Natural killer cell (primary cell): ENCODE measurements around the gene BRF1. TPM values are rescaled to one million over a fixed set of nuclear protein-coding genes. Genes with fewer than 3 reads are reported as not detected.

Source experiments
- ATAC-seq, 3 donors: fragments of 150-1000 bp in 2 of 3; fragments of 200-7000 bp in 1 of 3; cut with Tn5 transposase; 1 replicate in 1 of 3; 2 replicates in 2 of 3; pipeline ENCODE4 v1.10.0; 2021; ENCODE audit warnings: mild to moderate bottlenecking in 2 of 3, moderate library complexity in 2 of 3
- DNase-seq, 2 donors: peaks; one replicate each; pipeline versions ENCODE4 v3.0.0 to v3.0.0-alpha.2; 2013 to 2021; ENCODE audit warnings: mixed read lengths in 1 of 2
- H3K27ac ChIP-seq: one replicate; pipeline ENCODE4 v1.5.1; 2013; ENCODE audit warnings: mild to moderate bottlenecking, low read length
- H3K27me3 ChIP-seq: one replicate; pipeline ENCODE4 v1.6.1; 2013; ENCODE audit warnings: low read length; ENCODE audit not compliant: control insufficient read depth, insufficient read depth
- H3K36me3 ChIP-seq: one replicate; pipeline ENCODE4 v1.6.1; 2013; ENCODE audit warnings: low read length; ENCODE audit not compliant: control insufficient read depth, insufficient read depth
- H3K4me1 ChIP-seq: one replicate; pipeline ENCODE4 v1.6.1; 2013; ENCODE audit warnings: low read length; ENCODE audit not compliant: control insufficient read depth, insufficient read depth
- H3K4me3 ChIP-seq: one replicate; pipeline ENCODE4 v1.5.1; 2013; ENCODE audit warnings: low read length
- H3K9me3 ChIP-seq: one replicate; pipeline ENCODE4 v1.6.1; 2013; ENCODE audit warnings: low read length; ENCODE audit not compliant: control insufficient read depth, insufficient read depth
- H3K27ac Mint-ChIP-seq, 2 donors: one replicate each; pipeline ENCODE4 v1.8.0; 2022; ENCODE audit warnings: mild to moderate bottlenecking in 2 of 2, mixed read lengths in 2 of 2, moderate library complexity in 1 of 2
- H3K27me3 Mint-ChIP-seq, 2 donors: one replicate each; pipeline ENCODE4 v1.8.0; 2022; ENCODE audit warnings: low read depth in 2 of 2, mixed read lengths in 2 of 2
- H3K36me3 Mint-ChIP-seq: one replicate; pipeline ENCODE4 v1.8.0; 2022; ENCODE audit warnings: mixed read lengths
- H3K4me1 Mint-ChIP-seq, 2 donors: one replicate each; pipeline ENCODE4 v1.8.0; 2022; ENCODE audit warnings: mixed read lengths in 2 of 2
- H3K4me3 Mint-ChIP-seq: one replicate; pipeline ENCODE4 v1.8.0; 2022; ENCODE audit warnings: mild to moderate bottlenecking, moderate library complexity, mixed read lengths
- H3K9me3 Mint-ChIP-seq, 2 donors: one replicate each; pipeline ENCODE4 v1.8.0; 2022; ENCODE audit warnings: mixed read lengths in 2 of 2
- CTCF ChIP-seq: fragments of 200-600 bp; IDR thresholded peaks from one replicate; pipeline ENCODE4 v1.8.0; 2022; ENCODE audit warnings: antibody characterized with exemption
- WGBS: methylation state at CpG from one replicate; pipeline ENCODE4 v1.1.7; 2013; ENCODE audit warnings: missing lambda C conversion rate; ENCODE audit not compliant: insufficient coverage; 5-methylcytosine and 5-hydroxymethylcytosine counted together
- intact Hi-C: fragments of 100-400 bp; cut with micrococcal nuclease; formaldehyde crosslinking; loops from one replicate; pipeline ENCODE4 v1.14.2; 2022
- total RNA-seq, 4 donors: library from RNA; stranded (reverse); fragments of 120-200 nt in 1 of 4; gene quantifications; one replicate each; pipeline versions ENCODE4 v1.2.3 to v1.2.4, GENCODE V29; 2013 to 2022

Gene BRF1
- total RNA-seq, 3 donors from 2014 or later (not counting 1 experiment from before 2014, with no cell fraction given): 82.4 to 92.7 (median 87.4) TPM

- Mint-ChIP-seq H3K4me3 (no peak overlapping the region), H3K36me3 (no peaks in the 10 kb centered on the region), H3K9me3 (no peaks in the 10 kb centered on the region), H3K27me3 (peaks cover 3 to 37% of the 10 kb centered on the region in 2 donors), H3K4me1 (peaks cover 4 to 30% of the 10 kb centered on the region in 2 donors), H3K27ac (no peak overlapping the region)
- no peak for TF ChIP-seq CTCF
- H3K36me3 ChIP-seq: no peaks in the 10 kb centered on the region
- ATAC-seq (no peak), DNase-seq (no peak)
- no peak overlapping the region for H3K27ac ChIP-seq
- H3K9me3 ChIP-seq: no peaks in the 10 kb centered on the region
- peaks cover 53% of the 10 kb centered on the region for H3K4me1 ChIP-seq
- 87% methylated on average over 16 of the region's 16 CpGs for WGBS
- peaks cover 23% of the 10 kb centered on the region for H3K27me3 ChIP-seq
- H3K4me3 ChIP-seq: no peak overlapping the region
- intact Hi-C loops: loop anchor here (10.0 kb wide), 1 partner anchor 94 kb away; no protein-coding TSS in a partner anchor
Measured at GRCh38 chr14:105200641-105201040, 100.2 kb downstream of the BRF1 start.

- ATAC-seq (no peak), DNase-seq (peak in 1 of 2 donors; percentile 27)
- peaks cover 28% of the 10 kb centered on the region for H3K27me3 ChIP-seq
- no peak overlapping the region for H3K27ac ChIP-seq
- no peak overlapping the region for H3K4me3 ChIP-seq
- no peaks in the 10 kb centered on the region for H3K36me3 ChIP-seq
- Mint-ChIP-seq H3K9me3 (no peaks in the 10 kb centered on the region), H3K4me3 (no peak overlapping the region), H3K27me3 (peaks cover 4 to 42% of the 10 kb centered on the region in 2 donors), H3K27ac (no peak overlapping the region), H3K36me3 (no peaks in the 10 kb centered on the region), H3K4me1 (peaks cover 6 to 33% of the 10 kb centered on the region in 2 donors)
- no peak for TF ChIP-seq CTCF
- no peaks in the 10 kb centered on the region for H3K9me3 ChIP-seq
- WGBS: 87% methylated on average over 10 of the region's 10 CpGs
- intact Hi-C loops: loop anchor here (10.0 kb wide), 1 partner anchor 95 kb away; no protein-coding TSS in a partner anchor
- H3K4me1 ChIP-seq: peaks cover 59% of the 10 kb centered on the region
Measured at GRCh38 chr14:105200074-105200473, 100.7 kb downstream of the BRF1 start.

- H3K27ac ChIP-seq: no peak overlapping the region
- H3K9me3 ChIP-seq: no peaks in the 10 kb centered on the region
- intact Hi-C loops: no loop called here
- H3K36me3 ChIP-seq: no peaks in the 10 kb centered on the region
- WGBS: 33% methylated on average over 18 of the region's 18 CpGs
- ATAC-seq: no peak
- Mint-ChIP-seq H3K4me1 (peaks cover 6 to 31% of the 10 kb centered on the region in 2 donors), H3K27ac (peak overlapping the region in 1 of 2 donors; percentile 45), H3K36me3 (no peaks in the 10 kb centered on the region), H3K27me3 (peaks cover 12 to 47% of the 10 kb centered on the region in 2 donors), H3K4me3 (no peak overlapping the region), H3K9me3 (no peaks in the 10 kb centered on the region)
- no peak for DNase-seq
- H3K4me3 ChIP-seq: no peak overlapping the region
- peaks cover 37% of the 10 kb centered on the region for H3K27me3 ChIP-seq
- TF ChIP-seq CTCF: no peak
- peaks cover 54% of the 10 kb centered on the region for H3K4me1 ChIP-seq
Measured at GRCh38 chr14:105199093-105199492, 101.7 kb downstream of the BRF1 start.

GRCh38 chr14:105198588-105198987, 102.2 kb downstream of the BRF1 start:
- no peaks in the 10 kb centered on the region for H3K36me3 ChIP-seq
- Mint-ChIP-seq H3K4me1 (peaks cover 6 to 34% of the 10 kb centered on the region in 2 donors), H3K36me3 (no peaks in the 10 kb centered on the region), H3K27me3 (peaks cover 14 to 52% of the 10 kb centered on the region in 2 donors), H3K27ac (peak overlapping the region in 1 of 2 donors; percentile 45), H3K9me3 (no peaks in the 10 kb centered on the region), H3K4me3 (no peak overlapping the region)
- no peak for TF ChIP-seq CTCF
- ATAC-seq (no peak), DNase-seq (peak in 1 of 2 donors; percentile 22)
- intact Hi-C loops: no loop called here
- H3K9me3 ChIP-seq: no peaks in the 10 kb centered on the region
- H3K4me3 ChIP-seq: no peak overlapping the region
- WGBS: 83% methylated on average over 4 of the region's 4 CpGs
- peaks cover 38% of the 10 kb centered on the region for H3K27me3 ChIP-seq
- peaks cover 59% of the 10 kb centered on the region for H3K4me1 ChIP-seq
- no peak overlapping the region for H3K27ac ChIP-seq
